PC-9 (cell line): Measurements from ENCODE around the gene AFF2.

Experiments
- CTCF ChIP-seq: fragments of 200-600 bp; sonication (generic); conservative IDR thresholded peaks from 2 replicates; pipeline ENCODE4 v1.6.1; 2017; ENCODE audit warnings: mixed run types, antibody characterized with exemption, mild to moderate bottlenecking, moderate library complexity
- EZH2 ChIP-seq: fragments of 200-600 bp; sonication (generic); IDR thresholded peaks from 2 replicates; pipeline ENCODE4 v1.8.0; 2017; ENCODE audit warnings: antibody characterized with exemption, low read depth

- TF ChIP-seq CTCF (no peak), EZH2 (no peak)
Observed at GRCh38 chrX:148947399-148947975, 447.1 kb downstream of the AFF2 start.
